Fibroblast of mammary gland (primary cell): ENCODE results near the gene GNS.
A peak's percentile ranks its signal among the peaks of the same experiment; 100 is the strongest.

Experiments used
- DNase-seq: peaks from one replicate; pipeline ENCODE4 v3.0.0-alpha.2; 2010; ENCODE audit warnings: low read depth
- H3K4me3 ChIP-seq: 2 replicates; pipeline ENCODE4 v1.5.1; 2011; ENCODE audit warnings: low read depth, mild to moderate bottlenecking, low read length, moderate library complexity; ENCODE audit not compliant: control insufficient read depth
- TF ChIP-seq, protein P1 (sequence below): conservative IDR thresholded peaks from 2 replicates; pipeline ENCODE4 v1.5.1; 2011; ENCODE audit warnings: low read depth, low read length, inconsistent platforms; ENCODE audit not compliant: control insufficient read depth, insufficient read depth

The GNS gene

DNA sequence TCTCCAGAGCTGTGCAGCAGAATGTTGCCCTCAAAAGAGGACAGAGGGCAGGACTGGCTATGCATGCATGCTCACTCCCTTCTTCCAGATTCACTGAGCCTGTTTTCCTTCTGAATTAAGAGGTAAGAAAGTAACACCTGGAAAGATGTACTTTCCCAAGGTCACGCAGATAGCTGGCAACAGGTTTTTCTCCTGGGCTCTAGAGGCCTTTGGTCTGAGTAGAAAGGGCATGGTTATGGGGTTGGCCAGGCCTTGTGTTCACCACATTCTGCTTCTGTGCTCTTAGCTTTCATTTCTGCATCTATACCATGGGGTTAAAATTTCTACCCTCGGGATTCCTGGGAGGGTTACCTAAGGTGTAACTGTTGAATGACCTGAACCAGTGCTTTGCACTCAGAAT is 91.4 kb downstream of the GNS start:
- H3K4me3 ChIP-seq: no peak overlapping the region
- DNase-seq: no peak
- TF ChIP-seq, protein P1, sequence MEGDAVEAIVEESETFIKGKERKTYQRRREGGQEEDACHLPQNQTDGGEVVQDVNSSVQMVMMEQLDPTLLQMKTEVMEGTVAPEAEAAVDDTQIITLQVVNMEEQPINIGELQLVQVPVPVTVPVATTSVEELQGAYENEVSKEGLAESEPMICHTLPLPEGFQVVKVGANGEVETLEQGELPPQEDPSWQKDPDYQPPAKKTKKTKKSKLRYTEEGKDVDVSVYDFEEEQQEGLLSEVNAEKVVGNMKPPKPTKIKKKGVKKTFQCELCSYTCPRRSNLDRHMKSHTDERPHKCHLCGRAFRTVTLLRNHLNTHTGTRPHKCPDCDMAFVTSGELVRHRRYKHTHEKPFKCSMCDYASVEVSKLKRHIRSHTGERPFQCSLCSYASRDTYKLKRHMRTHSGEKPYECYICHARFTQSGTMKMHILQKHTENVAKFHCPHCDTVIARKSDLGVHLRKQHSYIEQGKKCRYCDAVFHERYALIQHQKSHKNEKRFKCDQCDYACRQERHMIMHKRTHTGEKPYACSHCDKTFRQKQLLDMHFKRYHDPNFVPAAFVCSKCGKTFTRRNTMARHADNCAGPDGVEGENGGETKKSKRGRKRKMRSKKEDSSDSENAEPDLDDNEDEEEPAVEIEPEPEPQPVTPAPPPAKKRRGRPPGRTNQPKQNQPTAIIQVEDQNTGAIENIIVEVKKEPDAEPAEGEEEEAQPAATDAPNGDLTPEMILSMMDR: no peak

DNA sequence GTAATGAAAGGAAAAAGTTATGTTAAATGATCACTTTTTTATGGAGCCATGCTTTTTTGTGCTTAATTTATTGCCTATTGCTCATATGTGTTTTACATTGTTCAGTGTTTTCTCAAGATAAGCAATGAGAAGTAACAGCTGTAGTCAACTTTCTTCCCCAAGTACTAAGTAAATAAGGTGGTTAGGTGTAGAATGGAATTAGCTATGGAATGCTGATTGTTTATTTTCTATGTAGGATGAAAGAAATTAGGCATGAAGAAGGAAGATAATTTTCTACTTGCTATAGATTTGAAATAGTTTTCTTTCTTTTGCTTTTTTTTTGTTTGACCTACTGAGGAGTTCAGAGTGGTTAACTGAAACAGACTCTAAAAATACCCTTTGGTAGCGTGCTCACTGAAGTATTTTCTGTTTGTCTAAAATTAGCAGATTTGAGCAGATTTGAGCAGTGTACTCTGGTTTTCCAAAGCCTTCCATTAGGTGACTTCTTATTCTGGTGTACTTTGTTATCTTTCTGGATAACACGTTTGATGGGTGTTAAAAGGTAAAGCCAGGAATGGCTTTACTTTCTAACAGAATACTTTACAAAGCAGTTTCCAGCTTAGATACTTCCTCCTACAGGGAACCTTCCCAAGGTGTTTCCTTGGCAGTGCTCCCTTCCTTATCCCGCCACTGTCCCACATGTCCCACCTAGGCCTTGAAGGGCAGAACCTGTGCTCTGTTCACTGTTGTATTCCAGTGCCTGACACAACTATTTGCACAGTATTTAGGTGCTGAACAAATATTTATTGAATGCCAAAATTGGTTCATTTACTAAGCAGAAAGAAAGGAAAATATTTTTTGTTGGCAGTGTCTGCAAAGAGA is 92.9 kb downstream of the GNS start:
- TF ChIP-seq, protein P1: no peak
- H3K4me3 ChIP-seq: no peak overlapping the region
- DNase-seq: no peak

GRCh38 chr12:64665514-64665913 is 93.7 kb downstream of the GNS start:
- DNase-seq: peak; percentile 6
- H3K4me3 ChIP-seq: no peak overlapping the region
- TF ChIP-seq, protein P1: no peak
